ENCODE measurements around the gene KIR2DL1.
"Not testable (repeated sequence)": the region's sequence is repeated elsewhere in the genome, so short reads cannot be mapped to it uniquely, and the experiment has no call there.

GRCh38 chr19:54766464-54766863 lies 3.1 kb upstream of the KIR2DL1 start:
- not testable (repeated sequence) for TF ChIP-seq CTCF (IDR thresholded peaks at IDR 0.05; ENCODE audit: low read depth, low read length); POLR2A (IDR thresholded peaks at IDR 0.05; ENCODE audit: extremely low read depth, insufficient read length)
